GM12872 (cell line): Measurements from ENCODE around the gene GPATCH1.

ENCODE experiments used
- TF ChIP-seq, protein P1 (sequence below): IDR thresholded peaks from 3 replicates; pipeline ENCODE4 v1.5.1; 2011; ENCODE audit warnings: low read depth, mild to moderate bottlenecking, low read length, moderate library complexity; ENCODE audit not compliant: insufficient read depth

Gene GPATCH1

DNA sequence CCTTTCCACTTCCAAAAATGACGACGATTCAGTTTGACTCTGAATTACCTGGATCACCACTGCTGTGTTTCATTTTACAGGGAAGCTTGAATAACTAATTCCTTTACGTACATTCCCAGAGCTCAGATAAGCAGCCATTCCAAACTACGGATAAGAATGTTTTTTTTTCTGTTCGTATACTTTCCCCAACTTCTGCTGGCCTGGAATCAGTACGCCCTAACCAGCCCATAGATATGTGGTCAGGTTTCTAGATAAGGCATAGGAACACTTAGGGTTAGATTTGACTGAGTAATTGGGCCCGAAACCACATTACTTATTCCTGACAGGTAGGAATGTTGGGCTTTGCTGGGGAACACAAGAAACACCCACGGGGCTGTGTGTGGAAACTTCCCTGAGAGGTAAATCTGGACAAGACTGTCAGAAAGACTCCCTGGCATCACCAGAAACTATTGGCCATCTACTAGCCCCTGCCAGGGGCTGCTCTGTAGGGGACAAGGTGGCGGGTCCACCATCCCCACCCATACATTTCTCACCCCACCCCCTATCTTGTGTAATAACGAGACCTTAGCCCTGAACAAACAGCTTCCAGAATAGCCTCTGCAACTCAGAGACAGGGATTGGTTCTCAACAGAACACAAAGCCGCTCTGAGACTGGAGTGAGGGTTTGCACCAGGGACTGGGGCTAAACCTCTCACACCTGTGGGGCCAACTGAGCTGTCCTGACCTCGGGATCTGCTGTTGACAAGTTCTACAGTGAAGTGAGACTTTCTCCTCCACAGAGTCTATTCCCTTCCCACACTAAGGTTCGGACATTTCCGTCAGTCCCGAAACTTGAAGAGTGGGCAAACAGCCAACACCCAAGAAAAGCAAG, 31.9 kb upstream of the GPATCH1 start:
- TF ChIP-seq, protein P1, sequence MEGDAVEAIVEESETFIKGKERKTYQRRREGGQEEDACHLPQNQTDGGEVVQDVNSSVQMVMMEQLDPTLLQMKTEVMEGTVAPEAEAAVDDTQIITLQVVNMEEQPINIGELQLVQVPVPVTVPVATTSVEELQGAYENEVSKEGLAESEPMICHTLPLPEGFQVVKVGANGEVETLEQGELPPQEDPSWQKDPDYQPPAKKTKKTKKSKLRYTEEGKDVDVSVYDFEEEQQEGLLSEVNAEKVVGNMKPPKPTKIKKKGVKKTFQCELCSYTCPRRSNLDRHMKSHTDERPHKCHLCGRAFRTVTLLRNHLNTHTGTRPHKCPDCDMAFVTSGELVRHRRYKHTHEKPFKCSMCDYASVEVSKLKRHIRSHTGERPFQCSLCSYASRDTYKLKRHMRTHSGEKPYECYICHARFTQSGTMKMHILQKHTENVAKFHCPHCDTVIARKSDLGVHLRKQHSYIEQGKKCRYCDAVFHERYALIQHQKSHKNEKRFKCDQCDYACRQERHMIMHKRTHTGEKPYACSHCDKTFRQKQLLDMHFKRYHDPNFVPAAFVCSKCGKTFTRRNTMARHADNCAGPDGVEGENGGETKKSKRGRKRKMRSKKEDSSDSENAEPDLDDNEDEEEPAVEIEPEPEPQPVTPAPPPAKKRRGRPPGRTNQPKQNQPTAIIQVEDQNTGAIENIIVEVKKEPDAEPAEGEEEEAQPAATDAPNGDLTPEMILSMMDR: no peak

DNA sequence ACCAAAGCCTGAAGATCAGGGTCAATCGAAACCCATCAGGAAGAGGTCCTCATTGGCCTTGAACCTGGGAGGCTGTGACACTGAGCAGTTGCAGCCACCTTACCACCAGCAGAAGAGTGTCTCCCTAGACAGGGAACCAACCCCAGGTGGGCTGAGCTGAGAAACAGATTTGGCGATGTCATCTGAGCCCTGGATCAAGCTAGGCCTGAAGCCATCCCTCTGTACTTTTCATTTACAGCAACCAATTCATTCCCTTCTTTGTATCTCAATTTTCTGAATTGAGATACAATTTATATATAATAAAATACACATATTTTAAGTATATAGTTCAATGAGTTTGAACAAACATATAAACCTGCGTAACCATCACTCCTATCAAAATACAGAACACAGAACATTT, 30.9 kb upstream of the GPATCH1 start:
- TF ChIP-seq, protein P1: no peak

DNA sequence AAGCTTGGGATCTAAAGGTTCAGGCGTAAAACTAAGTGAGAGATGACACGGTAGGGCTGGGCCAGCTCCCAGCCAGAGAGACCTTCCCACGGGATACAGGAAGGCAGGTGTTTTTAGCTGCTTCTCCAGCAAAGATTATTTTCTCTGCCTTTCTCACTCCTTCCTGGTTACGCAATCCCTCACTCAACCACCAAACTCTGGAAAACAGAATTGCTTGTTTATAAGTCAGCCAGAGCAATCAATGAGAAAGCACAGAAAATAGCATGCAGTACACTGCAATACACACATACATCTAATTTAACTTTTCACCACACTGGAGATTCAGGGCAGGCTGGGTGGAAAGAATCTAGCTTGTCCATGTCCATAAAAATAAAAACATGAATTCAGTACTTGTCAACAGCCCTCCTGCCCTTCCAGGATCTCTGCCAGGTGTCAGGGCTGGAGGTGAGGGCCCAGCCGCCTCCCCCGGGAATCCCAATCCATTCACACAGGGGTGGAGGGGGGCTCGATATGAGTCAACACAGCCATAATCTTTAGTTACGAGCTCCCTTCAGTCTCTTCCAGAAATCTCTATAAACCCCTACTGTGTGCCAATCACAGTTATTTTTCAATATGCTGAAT, 28.5 kb upstream of the GPATCH1 start:
- TF ChIP-seq, protein P1: no peak

DNA sequence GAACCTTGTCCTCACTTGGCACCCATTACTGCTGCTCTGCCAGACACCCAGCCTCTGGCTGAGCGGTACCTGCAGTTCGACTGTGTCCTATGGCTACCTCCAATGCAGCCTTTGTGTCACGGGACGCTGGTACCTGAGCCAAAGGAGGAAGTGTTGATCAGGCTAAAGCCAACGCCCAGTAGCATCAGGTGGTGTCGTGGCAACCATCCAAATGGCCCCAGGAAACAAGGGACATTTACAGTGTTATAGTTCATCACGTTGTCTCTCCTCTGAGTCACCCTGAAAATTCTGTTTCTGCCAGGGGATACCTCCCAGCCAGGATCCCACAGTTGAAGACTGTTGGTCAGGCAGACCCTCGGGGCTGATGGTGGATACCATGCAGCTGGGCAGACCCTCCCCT, 26.4 kb upstream of the GPATCH1 start:
- TF ChIP-seq, protein P1: no peak

DNA sequence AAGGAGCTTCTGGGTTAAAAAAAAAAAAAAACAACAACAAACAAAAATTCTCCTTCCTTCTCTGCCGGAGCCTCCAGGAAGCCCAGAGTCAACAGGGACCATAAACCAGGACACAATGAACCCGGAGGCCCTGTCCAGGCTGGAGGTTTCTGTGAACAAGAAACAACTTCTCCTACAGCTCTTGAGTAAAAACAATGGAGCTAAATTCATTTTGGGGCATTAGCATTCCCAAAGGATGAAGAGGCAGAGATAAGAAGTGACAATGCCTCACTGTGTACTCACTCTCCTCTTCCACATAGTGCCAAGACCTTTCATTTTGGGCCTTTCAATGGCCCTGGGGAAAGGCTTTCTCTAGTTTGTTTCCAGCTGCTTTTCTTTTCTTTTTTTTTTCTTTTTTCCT, 25.3 kb upstream of the GPATCH1 start:
- TF ChIP-seq, protein P1: no peak

DNA sequence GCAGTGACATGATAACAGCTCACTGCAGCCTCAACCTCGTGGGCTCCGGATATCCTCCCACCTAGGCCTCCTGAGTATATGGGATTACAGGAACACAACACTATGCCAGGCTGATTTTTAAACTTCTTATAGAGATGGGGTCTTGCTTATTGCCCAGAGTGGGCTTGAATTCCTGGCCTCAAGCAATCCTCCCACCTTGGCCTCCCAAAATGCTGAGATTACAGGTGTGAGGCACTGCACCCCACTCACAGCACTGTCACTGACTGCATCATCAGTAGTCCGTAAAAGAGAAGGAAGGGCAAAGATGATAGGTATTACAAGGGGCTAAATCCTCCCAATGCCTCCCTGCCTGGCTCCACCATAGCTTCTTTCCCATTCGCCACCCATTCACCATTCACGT, 20.4 kb upstream of the GPATCH1 start:
- TF ChIP-seq, protein P1: no peak

DNA sequence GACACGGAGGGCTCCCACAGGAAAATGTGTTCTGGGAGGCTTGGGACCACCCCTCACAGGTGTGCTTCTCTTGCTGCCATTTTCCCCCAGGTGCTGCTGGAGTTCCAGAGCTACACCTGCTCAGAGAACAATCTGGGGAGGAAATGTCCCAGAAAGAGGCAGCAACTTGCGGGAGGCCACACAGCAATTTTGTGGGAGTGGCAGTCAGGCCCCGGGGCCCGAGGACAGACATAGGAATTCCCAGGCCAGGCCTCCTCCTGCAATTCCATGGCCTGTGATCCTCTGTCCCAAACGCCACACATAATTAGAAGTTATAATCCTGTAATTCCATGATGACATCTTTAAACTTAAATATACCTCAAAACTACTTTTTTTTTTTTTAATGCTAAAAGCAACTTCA, 18.1 kb upstream of the GPATCH1 start:
- TF ChIP-seq, protein P1: no peak
